Measurements from ENCODE around the gene MYCT1.

Gene MYCT1

GRCh38 chr6:152716322-152716721, 18.6 kb downstream of the MYCT1 start:
- no peak for DNase-seq (ENCODE audit: low spot score)
- in situ Hi-C loops (cut with MboI; ENCODE audit: low pct_unique_long_range_greater_than_20kb, low sequenced_read_pairs, unreplicated experiment), result no loop called here
- no peak for TF ChIP-seq CTCF (IDR thresholded peaks at IDR 0.05; ENCODE audit: extremely low read depth, insufficient read depth, missing control alignments)

- no peak for TF ChIP-seq CTCF (IDR thresholded peaks at IDR 0.05; ENCODE audit: extremely low read depth, insufficient read depth, missing control alignments)
- in situ Hi-C loops (cut with MboI; ENCODE audit: low pct_unique_long_range_greater_than_20kb, low sequenced_read_pairs, unreplicated experiment), result no loop called here
- DNase-seq (ENCODE audit: low spot score), result no peak
Observed at GRCh38 chr6:152720974-152721373, 23.3 kb downstream of the MYCT1 start.

GRCh38 chr6:152721956-152722355, 24.3 kb downstream of the MYCT1 start:
- no peak for TF ChIP-seq CTCF (IDR thresholded peaks at IDR 0.05; ENCODE audit: extremely low read depth, insufficient read depth, missing control alignments)
- in situ Hi-C loops (cut with MboI; ENCODE audit: low pct_unique_long_range_greater_than_20kb, low sequenced_read_pairs, unreplicated experiment), result no loop called here
- DNase-seq (ENCODE audit: low spot score), result no peak

- DNase-seq (ENCODE audit: low spot score), result no peak
- in situ Hi-C loops (cut with MboI; ENCODE audit: low pct_unique_long_range_greater_than_20kb, low sequenced_read_pairs, unreplicated experiment), result no loop called here
- no peak for TF ChIP-seq CTCF (IDR thresholded peaks at IDR 0.05; ENCODE audit: extremely low read depth, insufficient read depth, missing control alignments)
Observed at GRCh38 chr6:152723398-152723797, 25.7 kb downstream of the MYCT1 start.

GRCh38 chr6:152726313-152726712, 28.6 kb downstream of the MYCT1 start:
- no peak for DNase-seq (ENCODE audit: low spot score)
- in situ Hi-C loops (cut with MboI; ENCODE audit: low pct_unique_long_range_greater_than_20kb, low sequenced_read_pairs, unreplicated experiment), result no loop called here
- TF ChIP-seq CTCF (IDR thresholded peaks at IDR 0.05; ENCODE audit: extremely low read depth, insufficient read depth, missing control alignments), result no peak

GRCh38 chr6:152727507-152727906, 29.8 kb downstream of the MYCT1 start:
- no peak for TF ChIP-seq CTCF (IDR thresholded peaks at IDR 0.05; ENCODE audit: extremely low read depth, insufficient read depth, missing control alignments)
- no peak for DNase-seq (ENCODE audit: low spot score)
- in situ Hi-C loops (cut with MboI; ENCODE audit: low pct_unique_long_range_greater_than_20kb, low sequenced_read_pairs, unreplicated experiment), result no loop called here

- in situ Hi-C loops (cut with MboI; ENCODE audit: low pct_unique_long_range_greater_than_20kb, low sequenced_read_pairs, unreplicated experiment), result no loop called here
- no peak for DNase-seq (ENCODE audit: low spot score)
- no peak for TF ChIP-seq CTCF (IDR thresholded peaks at IDR 0.05; ENCODE audit: extremely low read depth, insufficient read depth, missing control alignments)
Observed at GRCh38 chr6:152734630-152735029, 36.9 kb downstream of the MYCT1 start.
